Kidney (tissue), 14 donors: ENCODE data around the gene IQSEC1. TPM values are rescaled to one million over a fixed set of nuclear protein-coding genes. Genes with fewer than 3 reads are reported as not detected.

Experiments
- DNase-seq, 5 donors: peaks; one replicate each; pipeline ENCODE4 v3.0.0-alpha.2; 2013 to 2020
- FAIRE-seq: peaks from 2 replicates; lab custom pipeline; 2012; peaks lifted over from hg19 to GRCh38; lab: Jason Lieb, UNC
- H3K27ac ChIP-seq, 2 donors: one replicate each; pipeline ENCODE4 v1.7.0; 2013; ENCODE audit warnings: low read depth in 2 of 2, low read length in 2 of 2, inconsistent platforms in 1 of 2
- H3K27me3 ChIP-seq: one replicate; pipeline ENCODE4 v1.7.1; 2013; ENCODE audit warnings: low read length, inconsistent platforms; ENCODE audit not compliant: control insufficient read depth, insufficient read depth
- H3K36me3 ChIP-seq, 3 donors: one replicate each; pipeline versions ENCODE4 v1.7.0 to v1.7.1; 2013; ENCODE audit warnings: low read length in 3 of 3, control low read depth in 1 of 3, inconsistent platforms in 1 of 3; ENCODE audit not compliant: insufficient read depth in 3 of 3, control insufficient read depth in 2 of 3
- H3K4me1 ChIP-seq, 3 donors: one replicate each; pipeline versions ENCODE4 v1.7.0 to v1.7.1; 2013; ENCODE audit warnings: low read length in 3 of 3, inconsistent platforms in 1 of 3, low read depth in 1 of 3; ENCODE audit not compliant: control insufficient read depth in 2 of 3, insufficient read depth in 2 of 3
- H3K4me3 ChIP-seq, 3 donors: one replicate each; pipeline versions ENCODE4 v1.7.0 to v1.8.1; 2013; ENCODE audit warnings: low read length in 3 of 3, control low read depth in 1 of 3, inconsistent platforms in 1 of 3
- H3K9ac ChIP-seq, 3 donors: one replicate each; pipeline versions ENCODE4 v1.7.0 to v1.7.1; 2013; ENCODE audit warnings: low read length in 3 of 3, control low read depth in 1 of 3, inconsistent platforms in 1 of 3
- H3K9me3 ChIP-seq, 3 donors: one replicate each; pipeline versions ENCODE4 v1.7.0 to v1.7.1; 2013; ENCODE audit warnings: low read length in 3 of 3, control low read depth in 1 of 3, inconsistent platforms in 1 of 3; ENCODE audit not compliant: control insufficient read depth in 2 of 3, insufficient read depth in 1 of 3
- intact Hi-C: fragments of 100-400 bp; cut with DNase I; formaldehyde crosslinking; loops from one replicate; pipeline ENCODE4 v1.11.1; 2022
- polyA plus RNA-seq: library from polyadenylated mRNA; stranded (reverse); fragments of 350-450 nt; fragmentation: Illumina TruSeq; extraction: RNeasy Lipid Tissue Mini Kit (QIAGEN cat#74804); gene quantifications from one replicate; pipeline ENCODE4 v1.2.3, GENCODE V29; 2014; ENCODE audit warnings: low read depth, low replicate concordance; ENCODE audit not compliant: insufficient read depth
- total RNA-seq: library from RNA; stranded (reverse); fragmentation: NEBNext Ultra II Directional; extraction: Animal tissue kit (Norgen Biotek cat#: 25700); gene quantifications from one replicate; pipeline ENCODE4 v1.2.1, GENCODE V29; 2021
- TF ChIP-seq, protein P1 (sequence below): IDR thresholded peaks from 3 replicates; pipeline ENCODE4 v1.5.1; 2012; ENCODE audit warnings: mild to moderate bottlenecking, moderate library complexity, borderline replicate concordance; ENCODE audit not compliant: insufficient read depth; ENCODE audit errors: extremely low read depth
- donor health status: control.
- donor health status: control.
- donor health status: control.
- donor health status: control.
- donor health status: control.
- donor health status: DM: yes; HTN: yes; CAD: no.
- donor health status: Normal renal cell carcinoma (clear cell type).

The IQSEC1 gene
- total and polyA plus RNA-seq, 2 donors from 2014 or later = 15.1 to 45.7 TPM

DNA sequence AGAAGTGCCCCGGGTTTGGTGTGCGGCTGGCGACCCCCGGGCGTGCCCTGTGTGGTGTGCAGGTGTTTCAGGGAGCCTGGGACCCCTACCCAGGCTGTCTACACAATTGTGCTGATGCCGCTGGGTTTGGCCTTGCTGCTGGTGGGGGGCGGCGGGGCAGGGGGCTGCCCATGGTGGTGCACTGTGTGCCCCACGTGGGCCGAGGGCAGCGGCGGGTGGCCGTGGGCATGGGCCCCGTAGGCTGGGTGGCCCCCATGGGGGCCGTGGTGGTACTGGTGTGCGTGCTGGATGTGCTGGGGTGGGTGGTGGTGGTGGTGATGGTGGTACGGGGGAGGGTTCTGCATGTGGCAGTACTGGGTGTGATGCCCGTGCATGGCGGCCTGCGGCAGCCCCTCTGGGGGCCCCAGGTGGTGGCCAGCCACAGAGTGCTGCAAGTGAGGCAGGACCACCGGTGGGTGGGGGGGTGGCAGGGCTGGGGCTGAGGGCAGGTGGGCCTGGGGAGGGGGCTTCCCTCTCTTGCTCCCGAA, 172.3 kb downstream of the IQSEC1 start:
- DNase-seq (peak in 1 of 5 donors; percentile 63), FAIRE-seq (no peak)
- peaks cover 0 to 30% (median 8%) of the 10 kb centered on the region in 3 donors for H3K36me3 ChIP-seq
- intact Hi-C loops = no loop called here
- TF ChIP-seq, protein P1, sequence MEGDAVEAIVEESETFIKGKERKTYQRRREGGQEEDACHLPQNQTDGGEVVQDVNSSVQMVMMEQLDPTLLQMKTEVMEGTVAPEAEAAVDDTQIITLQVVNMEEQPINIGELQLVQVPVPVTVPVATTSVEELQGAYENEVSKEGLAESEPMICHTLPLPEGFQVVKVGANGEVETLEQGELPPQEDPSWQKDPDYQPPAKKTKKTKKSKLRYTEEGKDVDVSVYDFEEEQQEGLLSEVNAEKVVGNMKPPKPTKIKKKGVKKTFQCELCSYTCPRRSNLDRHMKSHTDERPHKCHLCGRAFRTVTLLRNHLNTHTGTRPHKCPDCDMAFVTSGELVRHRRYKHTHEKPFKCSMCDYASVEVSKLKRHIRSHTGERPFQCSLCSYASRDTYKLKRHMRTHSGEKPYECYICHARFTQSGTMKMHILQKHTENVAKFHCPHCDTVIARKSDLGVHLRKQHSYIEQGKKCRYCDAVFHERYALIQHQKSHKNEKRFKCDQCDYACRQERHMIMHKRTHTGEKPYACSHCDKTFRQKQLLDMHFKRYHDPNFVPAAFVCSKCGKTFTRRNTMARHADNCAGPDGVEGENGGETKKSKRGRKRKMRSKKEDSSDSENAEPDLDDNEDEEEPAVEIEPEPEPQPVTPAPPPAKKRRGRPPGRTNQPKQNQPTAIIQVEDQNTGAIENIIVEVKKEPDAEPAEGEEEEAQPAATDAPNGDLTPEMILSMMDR = no peak
- no peak overlapping the region for H3K27ac ChIP-seq
- H3K9me3 ChIP-seq = no peaks in the 10 kb centered on the region
- H3K27me3 ChIP-seq = no peaks in the 10 kb centered on the region
- H3K4me1 ChIP-seq = no peaks in the 10 kb centered on the region
- no peak overlapping the region for H3K4me3 ChIP-seq
- no peak overlapping the region for H3K9ac ChIP-seq

DNA sequence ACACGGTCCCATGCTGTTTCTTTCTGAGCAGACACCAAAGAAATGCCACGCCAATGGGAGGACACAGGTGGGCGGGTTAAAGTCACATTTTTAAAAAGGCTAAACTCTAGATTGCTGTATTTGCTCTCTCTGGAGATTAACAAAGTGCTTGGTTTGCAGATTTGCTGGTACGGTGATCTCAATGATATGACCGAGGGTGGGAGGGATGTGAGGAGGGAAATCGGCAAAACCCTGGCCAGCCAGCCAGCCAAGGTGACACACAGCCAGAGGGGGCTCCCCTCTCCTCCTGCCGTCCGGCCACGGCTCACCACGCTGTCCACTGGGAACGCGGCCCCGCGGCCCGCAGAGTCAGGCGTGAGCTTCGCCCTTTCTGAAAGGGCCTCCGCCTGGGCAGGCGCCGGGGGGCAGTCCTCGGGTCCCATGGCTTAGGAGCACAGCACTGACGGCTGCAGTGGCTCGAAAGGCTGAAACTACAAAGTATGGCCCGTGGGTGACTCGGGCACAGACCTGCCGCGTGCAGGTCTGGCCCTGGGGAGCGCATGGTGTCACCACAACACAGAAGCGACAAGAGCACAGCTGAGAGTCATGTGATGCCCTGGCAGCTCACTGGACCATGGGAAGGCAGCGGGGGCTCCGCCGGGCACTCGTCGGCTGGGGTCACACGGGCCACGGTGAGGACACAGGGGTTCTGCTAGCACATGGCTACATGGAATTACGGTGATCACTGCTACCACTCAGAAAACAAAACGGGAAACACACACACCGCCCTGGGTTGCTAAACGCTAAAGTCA, 174.1 kb downstream of the IQSEC1 start:
- Histone ChIP-seq H3K4me1 (peaks cover 0 to 7% (median 0%) of the 10 kb centered on the region in 3 donors), H3K27me3 (no peaks in the 10 kb centered on the region), H3K9me3 (no peaks in the 10 kb centered on the region), H3K4me3 (no peak overlapping the region), H3K36me3 (peaks cover 0 to 16% (median 8%) of the 10 kb centered on the region in 3 donors), H3K27ac (no peak overlapping the region), H3K9ac (no peak overlapping the region)
- intact Hi-C loops = no loop called here
- FAIRE-seq (no peak), DNase-seq (peak in 1 of 5 donors; percentile 68)
- TF ChIP-seq, protein P1 = no peak

DNA sequence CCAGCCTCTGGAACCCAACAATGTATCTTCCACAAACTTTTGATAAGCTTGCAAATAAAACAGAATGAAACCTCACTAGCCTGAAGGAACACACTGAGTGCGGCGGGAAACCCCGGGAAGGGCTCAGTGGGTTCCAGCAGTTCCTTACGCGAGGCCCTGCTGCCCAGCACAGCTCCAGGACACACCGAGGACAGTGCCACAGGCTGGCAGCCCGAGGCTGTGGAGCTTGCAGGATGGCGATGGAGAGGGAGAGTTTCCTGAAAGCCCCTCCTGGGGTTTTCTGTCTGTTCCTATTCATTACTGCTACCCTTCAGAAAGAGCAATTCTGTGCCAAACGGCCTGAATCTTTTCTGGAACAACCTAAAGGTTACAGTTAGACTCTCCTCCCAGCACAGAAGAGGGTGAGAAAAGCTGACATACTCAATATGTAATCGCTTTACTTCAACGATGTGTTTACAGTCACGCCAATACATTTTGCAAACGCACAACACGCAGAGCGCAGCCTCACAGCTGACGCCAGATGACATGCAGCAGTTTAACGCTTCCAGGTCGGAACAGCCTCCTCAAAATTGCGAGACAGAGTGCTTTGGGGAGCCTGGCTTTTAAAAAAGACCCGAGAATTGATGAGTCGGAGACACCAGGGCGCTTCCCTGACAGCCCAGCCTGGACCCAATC, 174.8 kb downstream of the IQSEC1 start:
- no peak overlapping the region for H3K4me3 ChIP-seq
- intact Hi-C loops = no loop called here
- H3K4me1 ChIP-seq = peaks cover 0 to 7% (median 0%) of the 10 kb centered on the region in 3 donors
- H3K9ac ChIP-seq = no peak overlapping the region
- no peaks in the 10 kb centered on the region for H3K9me3 ChIP-seq
- FAIRE-seq (no peak), DNase-seq (peak in 1 of 5 donors; percentile 49)
- peaks cover 0 to 10% (median 8%) of the 10 kb centered on the region in 3 donors for H3K36me3 ChIP-seq
- no peaks in the 10 kb centered on the region for H3K27me3 ChIP-seq
- H3K27ac ChIP-seq = no peak overlapping the region
- TF ChIP-seq, protein P1 = no peak
